SK-MEL-5 (cell line): Measurements from ENCODE around the gene LCN15. TPM values are rescaled to one million over a fixed set of nuclear protein-coding genes. Genes with fewer than 3 reads are reported as not detected.

Experiments
- DNase-seq: peaks from one replicate; pipeline ENCODE4 v3.0.0-alpha.2; 2016; ENCODE audit warnings: low read depth, low spot score
- in situ Hi-C: cut with HindIII; loops from 2 replicates; pipeline ENCODE4 v1.10.0; 2016; ENCODE audit warnings: low sequenced_read_pairs, high pct_unique_total_duplicates, low pct_unique_long_range_greater_than_20kb
- total RNA-seq: library from RNA; depleted of rRNA; stranded (reverse); fragments of >200 nt; shearing (Covaris generic); gene quantifications from 2 replicates; pipeline ENCODE4 v1.2.3, GENCODE V29; 2014

Gene LCN15
- total RNA-seq, 1 experiment from 2014 or later, result 0.05 TPM

DNA sequence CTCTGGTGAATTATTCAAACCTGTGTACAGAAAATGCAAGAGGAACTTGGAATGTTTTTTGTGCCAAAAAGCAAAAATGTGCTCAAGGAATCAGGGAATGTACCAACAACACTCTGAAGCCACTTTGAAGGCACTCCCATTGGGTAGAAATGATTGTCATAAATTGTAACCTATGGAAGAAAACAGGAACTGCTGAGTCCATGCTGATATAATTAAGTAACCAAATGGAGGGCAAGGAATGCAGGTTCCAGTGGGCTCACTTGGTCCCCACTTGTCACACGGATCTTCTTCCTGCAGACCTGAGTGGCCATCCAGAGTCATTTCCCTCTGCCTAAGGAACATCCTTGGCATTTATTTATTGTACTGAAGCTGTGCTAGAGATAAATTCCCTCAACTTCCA lies 13.1 kb downstream of the LCN15 start:
- in situ Hi-C loops, result no loop called here

GRCh38 chr9:136750526-136750925 lies 13.8 kb downstream of the LCN15 start:
- DNase-seq, result no peak
- in situ Hi-C loops, result no loop called here

More for the DNA sequence above, 13.1 kb downstream of the LCN15 start:
- DNase-seq, result no peak

DNA sequence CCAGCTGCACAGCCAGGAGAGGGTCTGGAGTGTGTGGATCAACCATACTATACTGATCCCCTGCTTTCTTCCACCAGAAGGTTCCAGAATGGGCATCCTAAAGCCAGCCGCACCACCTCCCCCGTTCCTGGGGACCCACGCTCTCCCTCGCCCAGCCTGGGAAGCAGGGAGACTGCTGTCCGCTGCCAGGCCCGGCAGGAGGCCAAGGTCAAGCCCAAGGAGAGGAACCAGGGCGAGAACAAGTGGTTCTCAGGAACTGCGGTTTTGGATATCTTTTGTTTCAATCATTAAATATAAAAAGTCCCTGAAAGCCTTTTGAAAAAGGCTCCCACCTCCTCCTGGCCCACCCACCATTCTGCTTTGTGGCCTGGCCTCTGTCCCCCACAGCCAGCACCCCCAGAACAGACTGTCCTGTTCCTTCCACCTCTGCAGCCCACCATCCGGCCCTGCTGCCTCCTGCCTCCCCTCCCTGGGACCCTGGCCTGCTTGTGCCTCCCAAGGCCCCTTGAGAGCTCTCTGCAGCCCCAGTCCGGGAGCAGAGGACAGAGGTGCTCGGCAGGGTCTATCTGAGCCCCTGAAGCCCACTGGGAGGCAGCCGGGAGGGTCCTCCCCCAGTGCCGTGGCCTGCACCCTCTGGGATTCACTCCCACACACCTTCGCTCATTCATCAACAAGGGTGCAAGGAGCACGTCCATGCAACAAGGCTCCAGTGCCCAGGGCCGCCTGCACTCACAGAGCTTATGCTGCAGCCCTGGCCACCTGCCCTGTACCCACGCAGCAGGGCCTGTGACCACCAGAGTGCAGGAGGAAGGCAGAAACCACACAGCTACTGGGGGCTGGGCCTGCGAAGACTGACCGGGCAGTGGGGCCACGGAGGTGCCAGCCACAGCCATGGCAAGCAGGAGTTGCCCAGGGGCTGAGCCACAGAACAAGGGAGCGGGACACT lies 15.4 kb downstream of the LCN15 start:
- in situ Hi-C loops, result no loop called here
- no peak for DNase-seq

- in situ Hi-C loops, result no loop called here
- no peak for DNase-seq
Measured at GRCh38 chr9:136748201-136748600, 16.1 kb downstream of the LCN15 start, which contains the start of gene LCN6. LCN6 (minus strand) TSS chr9:136748525; CDS start chr9:136748483, 42 bp downstream.

DNA sequence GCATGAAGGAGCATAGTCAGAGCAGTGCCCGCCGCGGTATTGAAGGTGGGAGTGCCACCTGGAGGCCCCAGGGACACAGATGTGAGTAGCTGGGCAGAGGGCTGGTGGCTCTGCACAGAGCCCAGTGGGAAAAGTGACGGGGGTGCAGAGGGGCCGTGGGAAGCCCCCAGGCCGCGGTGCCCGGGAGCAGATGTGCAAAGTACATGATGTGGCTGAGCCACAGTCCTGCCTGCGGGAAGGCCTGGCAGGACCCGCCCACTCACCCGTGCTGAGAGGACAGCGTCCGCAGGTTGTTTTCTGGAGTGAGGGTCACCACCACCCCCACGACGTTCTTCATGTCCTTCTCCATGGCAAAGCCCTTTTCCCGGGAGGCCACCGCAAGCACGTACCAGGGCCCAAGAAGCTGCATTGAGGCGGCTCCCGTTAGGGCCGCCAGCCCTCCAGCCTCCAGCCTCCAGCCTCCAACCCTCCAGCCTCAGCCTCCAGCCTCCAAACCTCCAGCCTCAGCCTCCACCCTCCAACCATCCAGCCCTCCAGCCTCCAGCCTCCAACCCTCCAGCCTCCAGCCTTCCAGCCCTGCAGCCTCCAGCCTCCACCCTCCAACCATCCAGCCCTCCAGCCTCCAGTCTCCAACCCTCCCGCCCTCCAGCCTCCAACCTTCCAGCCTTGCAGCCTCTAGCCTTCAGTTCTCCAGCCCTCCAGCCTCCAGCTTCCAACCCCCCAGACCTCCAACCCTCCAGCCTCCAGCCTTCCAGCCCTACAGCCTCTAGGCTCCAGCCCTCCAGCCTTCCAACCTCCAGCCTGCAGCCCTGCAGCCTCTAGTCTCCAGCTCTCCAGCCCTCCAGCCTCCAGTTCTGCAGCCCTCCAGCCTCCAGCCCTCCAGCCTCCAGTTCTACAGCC lies 16.9 kb downstream of the LCN15 start:
- in situ Hi-C loops, result no loop called here
- DNase-seq, result no peak

- in situ Hi-C loops, result no loop called here
- no peak for DNase-seq
Measured at GRCh38 chr9:136746621-136747020, 17.7 kb downstream of the LCN15 start.

- in situ Hi-C loops, result no loop called here
- no peak for DNase-seq
Measured at GRCh38 chr9:136746155-136746490, 18.2 kb downstream of the LCN15 start.

DNA sequence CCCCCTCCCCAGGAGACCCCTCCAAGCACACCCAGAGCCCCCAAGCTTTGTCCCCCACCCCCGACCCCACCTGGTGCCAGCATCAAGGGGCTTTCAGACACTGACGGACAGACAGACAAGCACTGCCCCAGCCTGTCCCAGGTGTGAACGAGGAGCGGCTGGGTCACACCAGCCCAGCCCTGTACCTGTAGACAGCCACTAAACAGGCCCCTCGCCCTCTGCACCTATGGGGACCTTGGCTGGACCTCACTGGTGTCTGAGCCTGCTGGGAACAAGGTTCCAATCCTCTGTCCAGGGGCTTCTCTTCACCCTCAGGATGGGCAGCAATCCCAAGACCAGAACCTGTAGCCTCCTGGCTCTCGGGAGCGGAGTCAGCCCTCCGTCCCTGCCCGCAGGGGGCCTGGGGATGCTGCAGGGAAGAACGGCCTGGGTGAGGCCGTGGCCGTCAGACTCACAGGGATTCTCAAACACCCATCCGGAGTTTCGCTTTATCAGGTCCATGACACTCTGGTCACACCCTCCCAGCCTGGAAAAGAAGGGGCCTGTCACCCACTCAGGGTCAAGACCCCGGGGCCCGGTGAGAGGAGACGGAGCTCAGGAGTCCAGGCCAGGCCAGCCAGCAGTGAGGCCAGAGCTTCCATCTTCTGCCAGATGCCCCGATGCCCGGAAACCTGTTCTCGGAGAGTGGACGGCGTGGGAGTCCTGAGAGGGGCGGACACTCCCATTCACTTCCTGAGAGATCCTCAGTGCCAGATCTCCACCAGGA lies 18.7 kb downstream of the LCN15 start:
- in situ Hi-C loops, result no loop called here
- no peak for DNase-seq

DNA sequence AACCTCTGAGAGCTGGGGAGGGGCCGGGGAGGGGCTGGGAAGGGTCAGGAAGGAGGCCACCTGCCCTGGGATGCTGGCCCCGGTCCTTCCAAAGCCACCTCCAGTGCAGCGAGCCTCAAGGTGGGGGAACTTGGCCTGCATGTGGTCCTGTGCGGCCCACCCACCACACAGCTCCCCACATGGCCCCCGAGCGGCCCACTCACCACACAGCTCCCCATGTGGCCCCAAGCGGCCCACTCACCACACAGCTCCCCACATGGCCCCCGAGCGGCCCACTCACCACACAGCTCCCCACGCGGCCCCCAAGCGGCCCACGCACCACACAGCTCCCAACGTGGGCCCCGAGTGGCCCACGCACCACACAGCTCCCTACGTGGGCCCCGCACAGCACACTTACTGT lies 19.5 kb downstream of the LCN15 start:
- no peak for DNase-seq
- in situ Hi-C loops, result no loop called here

DNA sequence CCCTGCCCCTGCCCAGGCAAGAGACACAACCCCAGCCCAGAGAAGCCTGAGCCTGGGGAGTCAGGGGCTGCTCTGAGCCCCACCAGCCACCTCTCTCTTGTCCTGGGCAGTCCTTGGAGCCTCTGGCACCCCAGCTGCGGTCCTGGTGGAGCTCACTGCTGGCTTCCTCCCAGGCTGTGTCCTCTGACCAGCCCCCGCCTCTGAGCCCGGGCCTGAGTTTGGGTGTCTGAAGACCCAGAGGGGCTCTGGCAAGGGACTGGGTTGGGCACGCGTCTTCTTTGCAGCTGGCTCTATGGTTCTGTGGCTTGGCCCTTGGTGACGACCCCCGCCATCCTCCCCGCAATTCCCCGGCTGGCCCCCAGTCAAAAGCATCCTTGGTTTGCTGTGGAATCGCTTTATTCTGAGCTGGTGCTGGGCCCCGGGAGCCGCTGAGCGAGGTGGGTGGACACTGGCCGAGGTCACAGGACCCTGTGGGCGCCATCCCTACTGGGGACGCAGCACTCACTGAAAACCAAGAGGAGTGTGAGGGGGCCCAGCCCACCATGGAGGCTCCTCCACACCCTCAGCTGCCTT lies 20.6 kb downstream of the LCN15 start:
- no peak for DNase-seq
- in situ Hi-C loops, result no loop called here

DNA sequence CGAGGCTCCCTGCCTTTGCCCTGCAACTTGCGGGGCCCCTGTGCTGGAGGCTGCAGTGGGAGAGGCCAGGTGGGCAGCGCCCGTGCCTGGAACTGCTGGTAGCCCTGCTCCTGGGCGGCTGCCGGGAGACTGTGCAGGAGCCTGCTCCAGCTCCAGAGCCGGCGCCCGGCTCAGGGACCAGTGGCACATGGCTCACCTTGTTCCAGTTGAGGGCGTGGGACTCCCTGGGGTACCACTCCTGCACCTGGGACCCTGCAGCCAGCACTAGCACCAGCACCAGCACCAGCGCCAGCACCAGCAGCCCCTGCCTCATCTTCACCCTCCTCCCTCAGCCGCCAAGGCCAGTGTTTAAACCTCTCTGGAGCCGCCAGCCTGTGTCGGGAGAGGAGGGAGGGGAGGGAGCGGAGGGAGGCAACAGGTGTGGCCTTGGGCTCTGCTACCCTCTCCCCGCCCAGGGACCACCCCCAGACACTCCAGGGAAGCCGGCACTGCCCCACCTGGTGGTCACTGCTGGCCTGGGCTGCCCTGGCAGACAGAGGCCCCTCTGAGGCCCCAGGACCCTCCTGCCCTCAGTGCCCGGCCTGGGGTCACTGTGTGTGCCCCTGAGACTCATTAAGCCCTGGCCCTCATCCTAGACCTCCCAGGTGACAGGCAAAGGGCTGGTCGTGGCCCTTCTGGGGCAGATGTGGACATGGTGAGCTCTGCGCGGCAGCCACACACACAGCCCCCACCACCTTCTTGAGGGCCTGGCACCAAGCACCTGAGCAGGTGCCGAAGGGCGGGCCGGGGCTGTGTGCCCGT lies 21.5 kb downstream of the LCN15 start, which contains the start of gene LCN10:
Gene LCN10 (minus strand): TSS at position 350 of the 801 bp plus-strand sequence. CDS start 37 bp downstream, at position 313.
- in situ Hi-C loops, result no loop called here
- peak; percentile 26 for DNase-seq

DNA sequence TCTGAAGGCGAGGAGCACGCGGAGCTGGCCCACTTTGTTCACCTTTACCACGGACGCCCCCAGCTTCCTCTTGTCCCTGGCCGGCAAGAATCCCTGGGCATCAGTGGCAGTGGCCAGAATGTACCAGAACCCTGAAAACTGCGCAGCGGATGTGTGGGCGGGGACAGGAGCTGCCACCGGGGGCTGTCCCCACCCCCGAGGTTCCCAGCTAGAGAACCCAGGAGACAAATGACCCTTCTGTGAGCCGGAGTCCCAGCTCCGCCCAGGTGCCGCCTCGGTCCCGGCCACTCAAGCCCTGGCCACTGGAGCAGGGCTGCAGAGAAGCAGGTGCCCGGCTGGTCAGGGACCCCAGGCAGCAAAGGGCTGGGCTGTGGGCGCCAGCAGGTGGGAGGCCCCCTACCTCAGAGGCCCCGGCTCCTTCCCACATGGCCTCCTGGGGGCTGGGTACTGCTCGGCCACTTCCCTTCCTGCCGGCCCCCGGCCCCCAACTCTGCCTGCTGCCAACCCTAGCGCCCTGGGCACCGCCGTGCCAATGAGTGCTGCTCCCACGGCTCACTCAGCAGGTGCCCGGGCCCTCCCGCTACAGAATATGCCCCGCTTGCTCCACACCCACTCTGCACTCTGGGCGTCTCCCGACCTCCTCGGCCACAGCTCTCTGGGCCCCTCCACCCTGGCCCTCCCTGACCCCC lies 22.3 kb downstream of the LCN15 start:
- in situ Hi-C loops, result no loop called here
- no peak for DNase-seq

DNA sequence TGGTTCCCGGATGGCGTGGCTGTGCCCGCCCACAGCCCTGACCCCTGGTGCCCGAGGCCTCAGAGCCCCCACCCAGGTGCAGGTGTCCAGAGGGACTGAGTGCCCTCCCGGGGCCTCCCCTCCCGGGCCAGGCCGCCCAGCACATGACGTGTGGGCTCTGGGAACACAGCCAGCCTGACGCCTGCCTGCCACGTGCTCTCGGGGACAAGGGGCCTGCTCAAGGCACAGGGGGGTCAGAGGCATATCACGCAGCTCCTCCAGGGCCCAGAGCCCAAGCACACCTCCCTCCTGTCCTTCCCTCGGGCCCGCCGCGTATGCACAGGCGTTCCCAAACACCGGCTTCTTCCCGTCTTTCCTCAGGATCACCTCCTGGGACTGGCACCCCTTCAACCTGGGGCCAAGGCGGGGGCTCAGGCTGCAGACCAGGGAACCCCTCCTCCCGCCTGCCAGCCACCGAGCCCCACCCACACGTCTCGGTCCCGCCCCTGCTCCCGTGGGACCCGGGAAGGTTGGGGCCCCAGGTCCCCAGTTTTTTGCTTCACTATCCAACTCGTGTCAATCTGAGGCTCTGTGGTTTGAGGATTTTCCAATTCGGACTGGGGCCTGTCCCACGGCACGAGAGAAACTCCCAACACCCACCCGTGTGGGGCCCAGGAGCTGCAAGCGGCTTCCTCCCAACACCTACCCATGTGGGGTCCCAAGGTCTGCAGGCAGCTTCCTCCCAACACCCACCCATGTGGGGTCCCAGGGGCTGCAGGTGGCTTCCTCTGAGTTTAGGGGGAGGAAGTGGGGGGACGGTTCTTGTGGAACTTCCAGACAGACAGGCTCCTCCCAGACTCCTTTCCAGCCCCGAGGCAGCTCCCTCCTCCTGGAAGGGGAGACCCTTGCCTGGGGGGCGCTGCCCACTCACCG lies 23.1 kb downstream of the LCN15 start:
- DNase-seq, result peak; percentile 21
- in situ Hi-C loops, result no loop called here

DNA sequence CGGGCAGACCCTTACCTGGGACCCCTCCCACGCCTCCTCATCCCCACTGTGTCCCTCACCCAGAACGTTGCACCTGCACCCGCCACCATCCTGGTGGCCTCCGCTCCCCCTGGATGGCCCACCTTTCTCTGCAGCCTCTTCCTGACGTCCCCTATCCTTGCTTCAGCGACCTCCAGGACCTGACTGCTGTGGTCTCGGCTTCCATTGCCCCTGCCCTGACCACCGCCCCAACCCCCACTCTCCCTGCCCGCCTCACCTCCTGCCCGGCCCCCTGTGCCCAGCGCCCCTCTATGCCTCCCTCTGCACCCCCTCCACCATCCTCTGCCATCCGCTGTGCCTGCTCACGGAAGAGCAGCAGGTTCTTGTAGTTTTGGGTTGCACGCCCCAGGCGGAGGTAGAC lies 23.8 kb downstream of the LCN15 start:
- in situ Hi-C loops, result no loop called here
- DNase-seq, result no peak

DNA sequence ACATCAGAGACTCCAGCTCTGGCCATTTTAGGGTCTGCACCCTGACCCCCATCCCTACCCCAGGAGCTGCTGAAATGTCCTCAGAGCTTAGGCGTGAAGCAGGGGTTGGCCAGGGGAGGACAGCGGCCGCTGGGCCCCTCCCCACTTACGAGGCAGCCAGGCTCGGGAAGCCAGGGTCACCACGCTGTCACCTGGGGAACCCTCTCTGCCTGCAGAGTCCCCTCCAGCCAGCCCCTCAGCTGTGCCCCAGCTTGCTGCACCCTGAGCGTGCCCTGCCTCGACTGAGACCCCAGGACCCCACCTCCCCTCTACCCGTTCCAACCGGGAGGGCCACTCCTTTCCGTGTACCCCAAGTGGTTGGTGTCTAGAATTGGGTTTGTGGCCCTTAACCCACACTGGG lies 24.2 kb downstream of the LCN15 start:
- DNase-seq, result no peak
- in situ Hi-C loops, result no loop called here
